HG03175 (cell line): ENCODE data around the gene GRK2.

ENCODE experiments used
- ATAC-seq: cut with Tn5 transposase; IDR thresholded peaks from one replicate; pipeline ENCODE4 v1.9.1; 2021; ENCODE audit warnings: mild to moderate bottlenecking, moderate library complexity; ENCODE audit not compliant: unreplicated experiment

The GRK2 gene

GRCh38 chr11:67293090-67293489 lies 26.8 kb downstream of the GRK2 start:
- ATAC-seq, result no peak

- no peak for ATAC-seq
Measured at GRCh38 chr11:67295846-67296245, 29.6 kb downstream of the GRK2 start.

DNA sequence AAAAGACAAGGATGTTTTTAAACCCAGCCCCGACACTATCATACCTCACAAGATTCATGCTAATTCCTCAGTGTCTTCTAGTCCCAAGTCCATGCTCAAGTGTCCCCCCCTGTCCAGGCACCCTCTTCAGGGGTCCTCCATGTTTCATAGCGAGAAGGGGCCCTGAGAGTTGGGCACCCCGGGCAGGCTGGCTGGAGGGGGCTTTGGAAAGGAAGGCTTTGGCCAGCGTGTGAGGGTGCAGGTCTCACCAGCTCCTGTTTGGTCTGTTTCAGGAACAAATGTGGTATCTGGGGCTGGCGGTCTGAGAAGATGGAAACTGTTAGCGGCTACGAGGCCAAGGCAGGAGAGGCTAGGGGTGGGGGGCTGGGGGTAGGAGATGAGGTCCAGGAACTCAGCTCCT lies 32.5 kb downstream of the GRK2 start:
- no peak for ATAC-seq

DNA sequence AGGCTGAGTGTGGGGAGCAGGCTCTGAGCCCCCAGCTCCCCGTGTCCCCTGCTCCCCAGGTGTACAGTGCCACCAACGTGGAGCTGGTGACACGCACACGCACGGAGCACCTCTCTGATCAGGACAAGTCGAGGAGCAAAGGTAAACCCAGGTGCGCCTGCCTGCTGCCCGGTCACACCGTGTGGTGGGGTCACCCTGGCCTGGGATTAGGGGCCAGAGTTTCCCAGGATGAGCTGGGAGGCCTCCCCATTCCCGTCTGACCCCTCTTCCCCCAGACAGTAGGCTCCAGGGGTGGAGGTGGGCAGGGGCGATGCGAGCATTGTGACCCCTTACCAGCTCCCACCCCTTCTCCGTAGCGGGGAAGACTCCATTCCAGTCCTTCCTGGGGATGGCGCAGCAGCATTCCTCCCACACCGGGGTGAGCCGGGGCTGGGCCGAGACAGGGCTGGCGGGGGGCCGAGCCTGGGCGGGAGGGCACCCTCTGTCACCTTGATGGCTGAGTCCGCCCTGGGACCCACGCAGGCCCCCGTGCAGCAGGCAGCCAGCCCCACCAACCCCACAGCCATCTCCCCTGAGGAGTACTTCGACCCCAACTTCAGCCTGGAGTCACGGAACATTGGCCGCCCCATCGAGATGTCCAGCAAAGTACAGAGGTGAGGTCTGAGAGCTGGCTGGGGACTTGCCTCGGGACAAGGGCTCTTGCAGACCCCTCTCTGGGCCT lies 33.4 kb downstream of the GRK2 start:
- no peak for ATAC-seq

- ATAC-seq, result no peak
Measured at GRCh38 chr11:67300256-67300755, 34.0 kb downstream of the GRK2 start.

- ATAC-seq, result no peak
Measured at GRCh38 chr11:67300756-67301312, 34.6 kb downstream of the GRK2 start.

DNA sequence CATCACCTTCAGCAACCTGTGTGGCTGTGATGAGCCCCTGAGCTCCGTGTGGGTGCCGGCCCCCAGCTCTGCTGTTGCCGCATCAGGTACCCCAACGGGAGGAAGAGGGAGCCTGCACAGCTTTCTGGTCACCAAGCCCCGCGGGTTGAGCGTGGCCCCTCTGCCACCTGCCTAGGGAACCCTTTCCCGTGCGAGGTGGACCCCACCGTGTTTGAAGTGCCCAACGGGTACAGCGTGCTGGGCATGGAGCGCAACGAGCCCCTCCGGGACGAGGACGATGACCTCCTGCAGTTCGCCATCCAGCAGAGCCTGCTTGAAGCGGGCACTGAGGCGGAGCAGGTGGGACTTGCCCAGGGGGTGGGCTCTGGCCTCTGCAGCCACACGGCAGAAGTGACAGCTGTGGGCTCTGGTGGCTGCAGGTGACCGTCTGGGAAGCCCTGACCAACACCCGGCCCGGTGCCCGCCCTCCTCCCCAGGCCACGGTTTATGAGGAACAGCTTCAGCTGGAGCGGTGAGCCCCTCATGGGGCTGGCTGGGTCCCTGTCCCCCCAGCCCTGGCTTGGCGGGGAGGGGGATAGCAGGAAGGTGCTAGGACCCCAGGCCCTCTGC lies 35.1 kb downstream of the GRK2 start:
- no peak for ATAC-seq

DNA sequence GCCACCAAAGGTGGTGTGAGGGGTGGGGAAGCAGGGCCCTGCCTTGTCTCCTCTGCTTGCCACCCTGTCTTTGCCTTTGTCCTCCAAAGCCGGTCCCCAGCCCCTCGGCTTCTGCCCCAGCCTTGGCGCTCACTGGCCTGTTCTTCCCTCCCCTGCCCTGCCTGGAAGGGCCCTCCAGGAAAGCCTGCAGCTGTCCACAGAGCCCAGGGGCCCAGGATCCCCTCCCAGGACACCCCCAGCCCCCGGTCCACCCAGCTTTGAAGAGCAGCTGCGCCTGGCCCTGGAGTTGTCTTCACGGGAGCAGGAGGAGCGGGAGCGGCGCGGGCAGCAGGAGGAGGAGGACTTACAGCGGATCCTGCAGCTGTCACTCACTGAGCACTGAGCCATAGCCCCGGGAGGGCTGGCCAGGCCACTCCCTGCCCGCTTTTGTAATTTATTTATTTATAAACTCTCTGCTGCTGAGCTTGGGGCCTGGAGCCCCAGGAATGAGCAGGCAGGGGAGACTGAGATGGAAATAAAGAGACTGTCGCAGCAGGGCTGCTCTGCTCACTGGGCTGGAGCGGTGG lies 35.8 kb downstream of the GRK2 start:
- no peak for ATAC-seq

DNA sequence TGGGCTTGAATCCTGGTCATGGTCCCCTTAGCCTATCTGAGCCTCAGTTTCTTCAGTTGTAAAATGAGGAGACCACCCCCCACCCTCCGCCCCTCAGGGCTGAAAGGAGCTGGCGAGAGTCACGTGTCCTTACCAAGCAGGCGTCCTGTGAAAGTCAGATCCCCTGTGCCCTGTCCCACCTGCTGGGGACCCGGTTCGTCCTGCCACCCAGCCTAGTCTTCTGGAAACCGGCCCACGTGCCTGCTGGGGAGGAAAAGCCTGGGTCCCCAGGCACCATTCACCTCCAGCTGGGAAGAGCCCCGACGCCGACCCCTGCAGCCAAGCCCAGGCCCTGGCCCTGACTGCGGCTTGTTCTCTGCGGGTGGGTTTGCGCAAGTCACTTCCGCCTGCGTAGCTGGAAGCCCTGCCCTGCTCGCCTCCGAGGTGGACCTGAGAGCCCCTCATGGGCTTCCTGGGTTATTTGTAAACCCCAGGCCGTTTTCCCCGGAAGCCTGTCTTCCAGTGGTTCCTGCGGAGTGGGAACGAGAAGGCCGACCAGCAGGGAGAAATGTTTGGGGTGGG lies 36.4 kb downstream of the GRK2 start:
- ATAC-seq, result no peak

GRCh38 chr11:67303132-67303834 lies 37.0 kb downstream of the GRK2 start, which contains the start of gene SSH3:
Gene SSH3, plus strand, starts transcription at chr11:67303530. Its CDS starts 96 bp downstream, at chr11:67303626.
- no peak for ATAC-seq

- no peak for ATAC-seq
Measured at GRCh38 chr11:67303835-67304411, 37.6 kb downstream of the GRK2 start.

DNA sequence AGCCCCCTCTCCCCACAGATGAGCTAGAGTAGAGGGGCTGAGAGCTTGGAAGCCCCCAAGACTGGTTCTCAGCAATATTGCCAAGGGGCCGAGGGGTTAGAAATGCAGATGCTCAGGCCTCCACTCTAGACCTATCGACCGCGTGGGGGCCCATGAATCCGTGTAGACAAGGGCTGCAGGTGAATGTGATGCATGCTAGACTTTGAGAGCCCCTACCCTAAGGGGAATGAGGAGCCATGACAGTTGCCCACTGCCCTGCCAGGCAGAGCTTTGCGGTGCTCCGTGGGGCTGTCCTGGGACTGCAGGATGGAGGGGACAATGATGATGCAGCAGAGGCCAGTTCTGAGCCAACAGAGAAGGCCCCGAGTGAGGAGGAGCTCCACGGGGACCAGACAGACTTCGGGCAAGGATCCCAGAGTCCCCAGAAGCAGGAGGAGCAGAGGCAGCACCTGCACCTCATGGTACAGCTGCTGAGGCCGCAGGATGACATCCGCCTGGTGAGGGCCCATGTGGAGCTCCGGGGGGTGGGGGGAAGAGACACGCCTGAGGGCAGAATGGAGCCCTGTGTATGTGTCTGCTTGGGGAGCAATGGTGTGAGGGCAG lies 38.3 kb downstream of the GRK2 start:
- ATAC-seq, result no peak

DNA sequence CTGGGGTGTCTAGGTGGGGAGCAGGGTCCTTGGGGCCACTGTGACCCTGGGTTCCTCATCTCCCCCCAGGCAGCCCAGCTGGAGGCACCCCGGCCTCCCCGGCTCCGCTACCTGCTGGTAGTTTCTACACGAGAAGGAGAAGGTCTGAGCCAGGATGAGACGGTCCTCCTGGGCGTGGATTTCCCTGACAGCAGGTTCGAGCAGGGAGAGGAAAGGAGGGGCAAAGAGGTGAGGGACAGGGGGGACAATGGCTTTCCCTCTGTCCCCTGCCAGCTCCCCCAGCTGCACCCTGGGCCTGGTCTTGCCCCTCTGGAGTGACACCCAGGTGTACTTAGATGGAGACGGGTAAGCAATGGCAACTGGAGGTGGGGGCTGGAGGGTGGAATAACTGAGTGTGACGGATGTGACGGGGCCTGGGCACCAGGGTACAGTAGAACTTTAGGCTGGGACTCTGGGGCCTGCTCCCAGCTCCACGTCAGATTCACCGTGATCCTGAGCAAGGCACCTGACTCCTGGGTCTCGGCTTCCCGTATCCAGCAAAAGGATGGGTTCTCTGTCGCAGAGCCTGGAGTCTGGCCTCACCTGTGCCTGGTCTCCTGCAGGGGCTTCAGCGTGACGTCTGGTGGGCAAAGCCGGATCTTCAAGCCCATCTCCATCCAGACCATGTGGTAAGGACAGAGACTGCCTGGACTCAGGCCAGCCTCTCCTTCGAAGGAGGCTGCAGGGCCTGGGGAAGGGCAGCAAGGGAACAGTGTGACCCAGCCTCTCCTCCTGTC lies 40.7 kb downstream of the GRK2 start:
- no peak for ATAC-seq

- ATAC-seq, result no peak
Measured at GRCh38 chr11:67307545-67308001, 41.3 kb downstream of the GRK2 start.

- ATAC-seq, result no peak
Measured at GRCh38 chr11:67308031-67308866, 42.0 kb downstream of the GRK2 start.

DNA sequence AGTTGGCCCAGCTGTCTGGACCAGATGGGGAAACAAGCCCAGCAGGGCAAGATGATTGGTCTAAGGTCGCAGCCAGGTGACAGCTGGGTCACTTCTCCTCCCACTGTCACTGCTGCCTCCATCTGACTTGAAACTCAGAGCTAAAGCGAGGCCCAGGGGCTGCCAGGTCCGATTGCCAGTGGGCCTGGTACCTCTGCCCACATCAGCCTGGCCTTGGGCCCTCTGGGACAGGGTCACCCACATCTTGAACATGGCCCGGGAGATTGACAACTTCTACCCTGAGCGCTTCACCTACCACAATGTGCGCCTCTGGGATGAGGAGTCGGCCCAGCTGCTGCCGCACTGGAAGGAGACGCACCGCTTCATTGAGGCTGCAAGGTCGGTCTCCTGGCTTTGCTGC lies 42.9 kb downstream of the GRK2 start:
- no peak for ATAC-seq

- ATAC-seq, result no peak
Measured at GRCh38 chr11:67309661-67310061, 43.4 kb downstream of the GRK2 start.
